H1 (cell line): ENCODE results near the gene SAMM50. TPM values are rescaled to one million over a fixed set of nuclear protein-coding genes. Genes with fewer than 3 reads are reported as not detected.

ENCODE experiments used
- CTCF ChIA-PET: fragments of 300-600 bp; sonication (Branson Sonifier 250); formaldehyde crosslinking; loops from one replicate; lab custom pipeline; 2021; ENCODE audit not compliant: partially characterized antibody; lab: Charles Lee
- POLR2A ChIA-PET: fragments of 300-600 bp; sonication (Branson Sonifier 250); formaldehyde crosslinking; loops from one replicate; lab custom pipeline; 2021; ENCODE audit warnings: inconsistent platforms; ENCODE audit not compliant: partially characterized antibody; lab: Charles Lee
- DNase-seq, 2 experiments: peaks; one replicate each; pipeline versions ENCODE4 v3.0.0 to v3.0.0-alpha.2; 2010 to 2022; ENCODE audit warnings: low spot score in 2 of 2, low read depth in 1 of 2, mixed read lengths in 1 of 2
- FAIRE-seq: peaks from 2 replicates; lab custom pipeline; 2011; peaks lifted over from hg19 to GRCh38; lab: Jason Lieb, UNC
- H2AFZ ChIP-seq: 2 replicates; pipeline ENCODE4 v1.8.1; 2012; ENCODE audit warnings: low read length, inconsistent platforms
- H2AK5ac ChIP-seq: 2 replicates; pipeline ENCODE4 v1.6.1; 2013; ENCODE audit warnings: low read depth, low read length
- H2BK120ac ChIP-seq: replicated peaks from 2 replicates; pipeline ENCODE3; 2013; ENCODE audit warnings: low read depth, low read length, inconsistent platforms
- H2BK12ac ChIP-seq: 2 replicates; pipeline ENCODE4 v1.6.1; 2013; ENCODE audit warnings: low read depth, low read length
- H2BK15ac ChIP-seq: 2 replicates; pipeline ENCODE4 v1.6.1; 2013; ENCODE audit warnings: low read length
- H2BK20ac ChIP-seq: 2 replicates; pipeline ENCODE4 v1.6.1; 2013; ENCODE audit warnings: low read length
- H2BK5ac ChIP-seq: 2 replicates; pipeline ENCODE4 v1.6.1; 2013; ENCODE audit warnings: low read depth, low read length
- H3K14ac ChIP-seq: 2 replicates; pipeline ENCODE4 v1.6.1; 2013; ENCODE audit warnings: inconsistent platforms; ENCODE audit not compliant: insufficient read length
- H3K18ac ChIP-seq: 2 replicates; pipeline ENCODE4 v1.6.1; 2013; ENCODE audit warnings: low read length; ENCODE audit errors: extremely low read depth
- H3K23ac ChIP-seq: 2 replicates; pipeline ENCODE4 v1.6.1; 2013; ENCODE audit warnings: inconsistent platforms; ENCODE audit not compliant: insufficient read length
- H3K23me2 ChIP-seq: 2 replicates; pipeline ENCODE4 v1.6.1; 2013; ENCODE audit warnings: low read depth, low read length
- H3K27ac ChIP-seq: 2 replicates; pipeline ENCODE4 v1.6.1; 2011; ENCODE audit warnings: low read depth, low read length, inconsistent platforms
- H3K27me3 ChIP-seq, 4 experiments: replicated peaks in 1 of 4; 1 replicate in 1 of 4; 2 replicates in 3 of 4; pipeline versions ENCODE4 v1.6.1 to v1.8.1; 2011 to 2013; ENCODE audit warnings: low read length in 3 of 4, mild to moderate bottlenecking in 3 of 4, inconsistent platforms in 2 of 4, mixed read lengths in 2 of 4, moderate library complexity in 1 of 4; ENCODE audit not compliant: control insufficient read depth in 3 of 4, insufficient read depth in 3 of 4; ENCODE audit errors: extremely low read depth in 1 of 4
- H3K36me3 ChIP-seq, 4 experiments: 2 replicates each; pipeline versions ENCODE4 v1.6.1 to v1.8.1; 2011 to 2013; ENCODE audit warnings: mild to moderate bottlenecking in 4 of 4, low read length in 3 of 4, moderate library complexity in 2 of 4, control low read depth in 1 of 4, inconsistent platforms in 1 of 4; ENCODE audit not compliant: insufficient read depth in 4 of 4, control insufficient read depth in 2 of 4
- H3K4ac ChIP-seq: replicated peaks from 2 replicates; pipeline ENCODE3; 2013; ENCODE audit warnings: low read length, low read depth, mixed read lengths, inconsistent platforms; ENCODE audit not compliant: insufficient read length
- H3K4me1 ChIP-seq, 4 experiments: replicated peaks in 1 of 4; 1 replicate in 1 of 4; 2 replicates in 3 of 4; pipeline versions ENCODE4 v1.6.1 to v1.8.1; 2011 to 2013; ENCODE audit warnings: low read length in 3 of 4, inconsistent platforms in 2 of 4, mixed read lengths in 1 of 4; ENCODE audit not compliant: insufficient read depth in 4 of 4, control insufficient read depth in 3 of 4
- H3K4me2 ChIP-seq, 2 experiments: 2 replicates each; pipeline versions ENCODE4 v1.6.1 to v1.8.1; 2011 to 2013; ENCODE audit warnings: low read depth in 2 of 2, low read length in 2 of 2, control low read depth in 1 of 2, inconsistent platforms in 1 of 2, mild to moderate bottlenecking in 1 of 2; ENCODE audit not compliant: insufficient read depth in 1 of 2
- H3K4me3 ChIP-seq, 4 experiments: fragments of 200-600, 300-600 bp in 1 of 4; sonication (generic), shearing (Covaris generic), sonication (Bioruptor Twin) in 1 of 4; 2 replicates each; pipeline versions ENCODE4 v1.5.1 to v1.8.1; 2011 to 2016; ENCODE audit warnings: low read length in 4 of 4, low read depth in 3 of 4, control low read depth in 2 of 4, inconsistent platforms in 2 of 4, mild to moderate bottlenecking in 2 of 4, mixed read lengths in 1 of 4, moderate library complexity in 1 of 4; ENCODE audit not compliant: insufficient read depth in 2 of 4; ENCODE audit errors: extremely low read depth in 1 of 4
- H3K56ac ChIP-seq: replicated peaks from 2 replicates; pipeline ENCODE3; 2013; ENCODE audit warnings: low read depth, mild to moderate bottlenecking, mixed read lengths, low read length, inconsistent platforms; ENCODE audit not compliant: insufficient read length
- H3K79me1 ChIP-seq: 2 replicates; pipeline ENCODE4 v1.6.1; 2013; ENCODE audit warnings: low read depth, low read length, control low read depth
- H3K79me2 ChIP-seq, 2 experiments: 2 replicates each; pipeline versions ENCODE4 v1.6.1 to v1.8.1; 2012 to 2013; ENCODE audit warnings: low read length in 2 of 2, mild to moderate bottlenecking in 2 of 2, inconsistent platforms in 1 of 2; ENCODE audit not compliant: insufficient read depth in 2 of 2, control insufficient read depth in 1 of 2
- H3K9ac ChIP-seq, 4 experiments: replicated peaks in 1 of 4; 1 replicate in 1 of 4; 2 replicates in 3 of 4; pipeline versions ENCODE4 v1.6.1 to v1.8.1; 2011 to 2013; ENCODE audit warnings: low read depth in 3 of 4, low read length in 3 of 4, control low read depth in 2 of 4, mild to moderate bottlenecking in 2 of 4, moderate library complexity in 2 of 4, inconsistent platforms in 1 of 4; ENCODE audit errors: extremely low read depth in 1 of 4
- H3K9me3 ChIP-seq, 2 experiments: 2 replicates each; pipeline versions ENCODE4 v1.6.1 to v1.8.1; 2012 to 2013; ENCODE audit warnings: mild to moderate bottlenecking in 2 of 2, moderate library complexity in 2 of 2, control low read depth in 1 of 2, inconsistent platforms in 1 of 2, low read depth in 1 of 2, low read length in 1 of 2, mixed read lengths in 1 of 2; ENCODE audit not compliant: insufficient read depth in 2 of 2
- H4K20me1 ChIP-seq, 2 experiments: replicated peaks in 1 of 2; 2 replicates each; pipeline versions ENCODE3 to v1.8.1; 2011 to 2013; ENCODE audit warnings: inconsistent platforms in 2 of 2, low read length in 2 of 2, mild to moderate bottlenecking in 1 of 2; ENCODE audit not compliant: insufficient read depth in 2 of 2, control insufficient read depth in 1 of 2
- H4K5ac ChIP-seq: 2 replicates; pipeline ENCODE4 v1.6.1; 2013; ENCODE audit warnings: low read length, low read depth, mixed read lengths, inconsistent platforms; ENCODE audit not compliant: insufficient read length
- H4K8ac ChIP-seq: 2 replicates; pipeline ENCODE4 v1.8.0; 2013; ENCODE audit warnings: mild to moderate bottlenecking, moderate library complexity, low read length, inconsistent platforms; ENCODE audit not compliant: insufficient read depth; ENCODE audit errors: extremely low read depth
- H4K91ac ChIP-seq: replicated peaks from 2 replicates; pipeline ENCODE3; 2013; ENCODE audit warnings: low read length, mixed read lengths, inconsistent platforms; ENCODE audit not compliant: insufficient read length
- ASH2L ChIP-seq: fragments of 200-600, 300-600 bp; sonication (generic); IDR thresholded peaks from one replicate; pipeline ENCODE4 v1.7.1; 2017; ENCODE audit warnings: low read length
- CBX5 ChIP-seq: fragments of 300-800, 300-1000 bp; sonication (generic); IDR thresholded peaks from 2 replicates; pipeline ENCODE4 v1.7.1; 2016; ENCODE audit warnings: antibody characterized with exemption, low read length, low read depth
- CBX8 ChIP-seq: fragments of 300-800, 300-1000 bp; sonication (generic); IDR thresholded peaks from 2 replicates; pipeline ENCODE4 v1.7.1; 2016; ENCODE audit warnings: low read depth, low read length, borderline replicate concordance
- FOSL1 ChIP-seq: IDR thresholded peaks from 2 replicates; pipeline ENCODE4 v1.6.1; 2011; ENCODE audit warnings: mild to moderate bottlenecking, low read depth, low read length, moderate library complexity; ENCODE audit not compliant: insufficient read depth
- GTF2F1 ChIP-seq: IDR thresholded peaks from 2 replicates; pipeline ENCODE4 v1.6.1; 2012; ENCODE audit warnings: low read depth, low read length, improper control_type of control experiment, borderline replicate concordance
- KDM1A ChIP-seq: fragments of 200-600, 300-600 bp; sonication (generic); IDR thresholded peaks from 2 replicates; pipeline ENCODE4 v1.7.1; 2016; ENCODE audit warnings: mild to moderate bottlenecking, low read length, borderline replicate concordance
- POLR2AphosphoS5 ChIP-seq: IDR thresholded peaks from 2 replicates; pipeline ENCODE4 v1.6.1; 2011; ENCODE audit warnings: low read depth, low read length
- SIN3A ChIP-seq, 2 experiments: IDR thresholded peaks in 1 of 2; conservative IDR thresholded peaks in 1 of 2; 2 replicates each; pipeline ENCODE4 v1.6.1; 2011 to 2012; ENCODE audit warnings: low read length in 2 of 2, improper control_type of control experiment in 1 of 2, low read depth in 1 of 2, mild to moderate bottlenecking in 1 of 2
- TAF7 ChIP-seq: optimal IDR thresholded peaks from 2 replicates; pipeline ENCODE3; 2011; ENCODE audit warnings: low read depth, mild to moderate bottlenecking, inconsistent platforms, low read length, moderate library complexity, borderline replicate concordance
- TCF12 ChIP-seq: IDR thresholded peaks from 2 replicates; pipeline ENCODE4 v1.6.1; 2011; ENCODE audit warnings: low read depth, mild to moderate bottlenecking, low read length
- TEAD4 ChIP-seq: IDR thresholded peaks from 2 replicates; pipeline ENCODE4 v1.6.1; 2012; ENCODE audit warnings: low read depth, low read length, inconsistent platforms, mixed read lengths
- WGBS, 2 experiments: shearing (Covaris generic) in 1 of 2; methylation state at CpG; one replicate each; pipeline versions ENCODE4 v1.1.6 to v1.1.7; 2013 to 2015; ENCODE audit warnings: low lambda C conversion rate in 2 of 2, mixed read lengths in 2 of 2, inconsistent platforms in 1 of 2, low coverage in 1 of 2, missing lambda C conversion rate in 1 of 2; ENCODE audit not compliant: insufficient replicate concordance in 2 of 2, insufficient coverage in 1 of 2, insufficient read length in 1 of 2; ENCODE audit errors: extremely low coverage in 1 of 2, missing lambda C conversion rate in 1 of 2; 5-methylcytosine and 5-hydroxymethylcytosine counted together
- polyA plus RNA-seq, 7 experiments: library from polyadenylated mRNA; depleted of rRNA in 3 of 7; stranded (reverse) in 5 of 7; unstranded in 2 of 7; fragments of >200 nt in 5 of 7; fragments of 200-250 nt in 2 of 7; gene quantifications; 1 replicate in 5 of 7; 2 replicates in 1 of 7; 4 replicates in 1 of 7; pipeline versions ENCODE4 v1.2.1 to v1.2.3, GENCODE V29; 2011 to 2013; ENCODE audit warnings: missing spikeins in 2 of 7, mixed read lengths in 2 of 7
- total RNA-seq: library from RNA; stranded (reverse); fragmentation: NEBNext Ultra II Directional; extraction: Animal tissue kit (Norgen Biotek cat#: 25700); gene quantifications from 2 replicates; pipeline ENCODE4 v1.2.1, GENCODE V29; 2021

Gene SAMM50
- total and polyA plus RNA-seq, 2 of the 8 experiments (the other 6 are each of a cell fraction or from before 2014, with no cell fraction given): 45.4 to 70.3 TPM

- Histone ChIP-seq H4K8ac (no peak overlapping the region), H3K36me3 (no peaks in the 10 kb centered on the region), H2BK12ac (no peak overlapping the region), H4K5ac (no peak overlapping the region), H3K27ac (no peak overlapping the region), H3K27me3 (no peaks in the 10 kb centered on the region; a peak in 1 of 7 replicates), H2BK15ac (no peak overlapping the region), H3K23ac (no peak overlapping the region), H2BK5ac (no peak overlapping the region), H3K79me2 (no peaks in the 10 kb centered on the region), H4K20me1 (no peaks in the 10 kb centered on the region), H3K4me2 (no peak overlapping the region), H3K4me3 (no peak overlapping the region), H3K79me1 (no peaks in the 10 kb centered on the region; the same call in 1 of the 2 replicates), H2AFZ (no peak overlapping the region), H2AK5ac (no peak overlapping the region; the same call in 1 of the 2 replicates), H3K9me3 (peaks cover 0 to 4% of the 10 kb centered on the region in 2 experiments; a peak in 1 of 4 replicates), H3K4ac (no peak overlapping the region), H3K4me1 (peaks cover 4 to 10% (median 5%) of the 10 kb centered on the region in 4 experiments), H4K91ac (peak overlapping the region; percentile 82), H3K18ac (no peak overlapping the region), H3K23me2 (peaks cover 9% of the 10 kb centered on the region; the same call in 1 of the 2 replicates), H3K56ac (no peak overlapping the region), H2BK20ac (no peak overlapping the region), H2BK120ac (no peak overlapping the region), H3K9ac (no peak overlapping the region), H3K14ac (no peak overlapping the region)
- WGBS, 2 experiments: 82% methylated on average over 16 of the region's 16 CpGs; no CpG with 5 or more reads in 1 of the 2 experiments
- ChIA-PET CTCF (interaction anchor here (1.1 to 1.5 kb wide), 2 partner anchors 12 to 35 kb away, joined by 3 read pairs; no protein-coding TSS in a partner anchor), POLR2A (no interaction called here)
- FAIRE-seq (no peak), DNase-seq (no peak)
- TF ChIP-seq TEAD4 (no peak), TCF12 (no peak), POLR2AphosphoS5 (no peak), ASH2L (no peak), KDM1A (no peak), CBX5 (no peak), FOSL1 (no peak), SIN3A (conservative IDR thresholded peaks at IDR 0.05 in 1 of 2, IDR thresholded peaks at IDR 0.05 in 1 of 2; ENCODE audit: low read depth in 1 of 2, low read length in 2 of 2) (no peak), TAF7 (no peak), CBX8 (no peak), GTF2F1 (no peak)
Measured at GRCh38 chr22:43919106-43919973, 35.9 kb upstream of the SAMM50 start.
